Heart right ventricle (tissue), 16 donors: ENCODE measurements around the gene E2F8. TPM values are rescaled to one million over a fixed set of nuclear protein-coding genes. Genes with fewer than 3 reads are reported as not detected.
A peak's percentile ranks its signal among the peaks of the same experiment; 100 is the strongest.

Experiments used
- ATAC-seq, 8 donors: fragments of 200-7000 bp; cut with Tn5 transposase; one replicate each; pipeline ENCODE4 v1.9.1; 2020; ENCODE audit warnings: mild to moderate bottlenecking in 8 of 8, moderate library complexity in 8 of 8, moderate number of reproducible peaks in 1 of 8
- DNase-seq, 2 donors: peaks; one replicate each; pipeline ENCODE4 v3.0.0-alpha.2; 2020
- H3K27ac ChIP-seq, 10 donors: fragments of 200-600 bp; sonication (generic) in 2 of 10; one replicate each; pipeline versions ENCODE4 v1.5.0 to v1.8.0; 2020 to 2022; ENCODE audit warnings: mild to moderate bottlenecking in 3 of 10
- H3K27me3 ChIP-seq, 7 donors: fragments of 200-600 bp; one replicate each; pipeline ENCODE4 v1.8.0; 2021 to 2022; ENCODE audit warnings: mild to moderate bottlenecking in 2 of 7
- H3K36me3 ChIP-seq, 9 donors: fragments of 200-600 bp; sonication (generic) in 1 of 9; one replicate each; pipeline versions ENCODE4 v1.5.0 to v1.8.0; 2020 to 2022; ENCODE audit warnings: mild to moderate bottlenecking in 2 of 9
- H3K4me1 ChIP-seq, 9 donors: fragments of 200-600 bp; sonication (generic) in 1 of 9; one replicate each; pipeline versions ENCODE4 v1.5.0 to v1.8.0; 2020 to 2022; ENCODE audit warnings: mild to moderate bottlenecking in 4 of 9
- H3K4me3 ChIP-seq, 10 donors: fragments of 200-600 bp; sonication (generic) in 2 of 10; one replicate each; pipeline versions ENCODE4 v1.5.0 to v1.8.0; 2020 to 2022; ENCODE audit warnings: mild to moderate bottlenecking in 7 of 10, moderate library complexity in 2 of 10
- H3K9me3 ChIP-seq, 11 donors: fragments of 200-600 bp in 10 of 11; sonication (generic) in 2 of 11; one replicate each; pipeline versions ENCODE4 v1.5.0 to v1.8.0; 2013 to 2022; ENCODE audit warnings: mild to moderate bottlenecking in 2 of 11, control low read depth in 1 of 11, moderate library complexity in 1 of 11
- WGBS, 2 donors: extraction: QIAGEN DNeasy Blood & Tissue Kit; methylation state at CpG; one replicate each; pipeline ENCODE4 v1.1.7; 2013; ENCODE audit warnings: inconsistent platforms in 1 of 2; 5-methylcytosine and 5-hydroxymethylcytosine counted together
- intact Hi-C, 10 donors: fragments of 100-400 bp; cut with DNase I; formaldehyde crosslinking; loops; one replicate each; pipeline versions ENCODE4 v1.11.1 to v1.14.2; 2022
- polyA plus RNA-seq, 2 donors: library from polyadenylated mRNA; stranded (reverse); fragments of 200-250 nt; gene quantifications; one replicate each; pipeline ENCODE4 v1.2.3, GENCODE V29; 2013
- total RNA-seq, 10 donors: library from RNA; stranded (reverse); fragmentation: NEBNext Ultra II Directional in 3 of 10; extraction: Animal tissue kit (Norgen Biotek cat#: 25700) in 3 of 10; gene quantifications; one replicate each; pipeline versions ENCODE4 v1.2.1 to v1.2.4, GENCODE V29; 2021 to 2023
- TF ChIP-seq, protein P1 (sequence below), 9 donors: fragments of 200-600 bp; sonication (generic) in 2 of 9; IDR thresholded peaks; one replicate each; pipeline versions ENCODE4 v1.5.0 to v1.8.0; 2021 to 2022; ENCODE audit warnings: antibody characterized with exemption in 9 of 9, mild to moderate bottlenecking in 5 of 9, moderate library complexity in 1 of 9
- donor health status: Arrhythmogenic right ventricular cardiomyopathy.
- donor health status: ischemic (EF 13 %, LVEDD 7.1; RV severe dilation, severe dysfunction).
- donor health status: healthy with polysubstance abuse.
- donor health status: DM: no; HTN: yes; CAD: no.
- donor health status: DM: no; HTN: no; CAD: no.
- donor health status: ischemic (EF 25% LVEDD 6.9; RV normal size, moderate dysfunction).
- donor health status: ischemic (EF 25% LVEDD 5.7; RV mildly dilated, moderate dysfunction).
- donor health status: healthy.
- donor health status: DM: yes; HTN: yes; CAD: no.
- donor health status: Ischemic cardiomyopathy.
- donor health status: ischemic (EF 35%, LVEDD 5.7; RV mildly dilated, moderate dysfunction).
- donor health status: nonischemic (EF 11% LVEDD 7.7; RV severe dilation, severe dysfunction).
- donor health status: DM: yes; HTN: yes; CAD: no.
- donor health status: PGD.
- donor health status: ischemic (EF 29% LVEDD 5.4; RV normal size, mild dysfunction).
- donor health status: nonischemic (EF 23%, LVEDD 6.1; RV moderate dilation, normal function).

Gene E2F8
- total and polyA plus RNA-seq, 12 donors, result 0.73 to 5.0 (median 3.5) TPM

DNA sequence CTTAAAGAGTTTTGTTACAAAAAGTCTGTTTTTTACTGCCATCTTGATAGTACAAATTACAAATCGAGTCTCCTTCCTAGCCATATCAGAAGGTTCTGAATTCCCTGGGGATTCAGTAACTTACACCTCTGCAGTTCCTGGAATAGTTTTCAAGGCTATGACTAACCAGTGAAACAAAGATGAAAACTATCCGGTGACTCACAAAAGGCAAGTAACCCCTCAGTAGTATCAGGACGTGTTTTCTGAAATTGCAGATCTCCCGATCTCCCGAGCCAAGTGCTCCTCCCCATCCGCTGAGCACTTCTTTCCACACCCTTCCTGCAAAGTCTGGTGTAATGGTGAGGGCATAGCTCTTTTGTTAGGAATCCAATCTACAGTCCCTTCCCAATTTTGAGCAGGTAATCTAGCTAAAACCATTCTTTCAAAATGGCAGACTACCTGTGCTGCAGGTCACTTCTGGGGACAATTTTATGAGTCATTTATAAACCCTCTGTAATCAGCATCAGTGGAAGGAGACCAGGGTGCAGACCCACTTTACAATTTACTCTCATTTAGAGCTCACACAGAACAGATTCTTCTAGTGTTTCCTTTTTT lies 7.7 kb downstream of the E2F8 start:
- Histone ChIP-seq H3K27ac (peak overlapping the region in 1 of 10 donors; percentile 5), H3K36me3 (peaks cover 0 to 29% (median 0%) of the 10 kb centered on the region in 9 donors), H3K27me3 (no peaks in the 10 kb centered on the region), H3K4me1 (peaks cover 0 to 33% (median 7%) of the 10 kb centered on the region in 9 donors), H3K4me3 (no peak overlapping the region), H3K9me3 (no peaks in the 10 kb centered on the region)
- TF ChIP-seq, protein P1, sequence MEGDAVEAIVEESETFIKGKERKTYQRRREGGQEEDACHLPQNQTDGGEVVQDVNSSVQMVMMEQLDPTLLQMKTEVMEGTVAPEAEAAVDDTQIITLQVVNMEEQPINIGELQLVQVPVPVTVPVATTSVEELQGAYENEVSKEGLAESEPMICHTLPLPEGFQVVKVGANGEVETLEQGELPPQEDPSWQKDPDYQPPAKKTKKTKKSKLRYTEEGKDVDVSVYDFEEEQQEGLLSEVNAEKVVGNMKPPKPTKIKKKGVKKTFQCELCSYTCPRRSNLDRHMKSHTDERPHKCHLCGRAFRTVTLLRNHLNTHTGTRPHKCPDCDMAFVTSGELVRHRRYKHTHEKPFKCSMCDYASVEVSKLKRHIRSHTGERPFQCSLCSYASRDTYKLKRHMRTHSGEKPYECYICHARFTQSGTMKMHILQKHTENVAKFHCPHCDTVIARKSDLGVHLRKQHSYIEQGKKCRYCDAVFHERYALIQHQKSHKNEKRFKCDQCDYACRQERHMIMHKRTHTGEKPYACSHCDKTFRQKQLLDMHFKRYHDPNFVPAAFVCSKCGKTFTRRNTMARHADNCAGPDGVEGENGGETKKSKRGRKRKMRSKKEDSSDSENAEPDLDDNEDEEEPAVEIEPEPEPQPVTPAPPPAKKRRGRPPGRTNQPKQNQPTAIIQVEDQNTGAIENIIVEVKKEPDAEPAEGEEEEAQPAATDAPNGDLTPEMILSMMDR (IDR thresholded peaks at IDR 0.05), result no peak
- 37% methylated on average over 6 of the region's 6 CpGs for WGBS, 2 donors
- DNase-seq (no peak), ATAC-seq (peak in 6 of 8 donors; percentile 22 to 83 (median 50))
- intact Hi-C loops, result no loop called here

GRCh38 chr11:19229671-19230070 lies 11.1 kb downstream of the E2F8 start:
- WGBS, 2 donors, result 90 to 93% methylated on average over 5 of the region's 5 CpGs
- Histone ChIP-seq H3K36me3 (peaks cover 0 to 13% (median 0%) of the 10 kb centered on the region in 9 donors), H3K4me3 (no peak overlapping the region), H3K27me3 (no peaks in the 10 kb centered on the region), H3K4me1 (peaks cover 0 to 31% (median 10%) of the 10 kb centered on the region in 9 donors), H3K9me3 (no peaks in the 10 kb centered on the region), H3K27ac (no peak overlapping the region)
- ATAC-seq (no peak), DNase-seq (no peak)
- TF ChIP-seq, protein P1 (IDR thresholded peaks at IDR 0.05), result no peak
- intact Hi-C loops, result no loop called here

DNA sequence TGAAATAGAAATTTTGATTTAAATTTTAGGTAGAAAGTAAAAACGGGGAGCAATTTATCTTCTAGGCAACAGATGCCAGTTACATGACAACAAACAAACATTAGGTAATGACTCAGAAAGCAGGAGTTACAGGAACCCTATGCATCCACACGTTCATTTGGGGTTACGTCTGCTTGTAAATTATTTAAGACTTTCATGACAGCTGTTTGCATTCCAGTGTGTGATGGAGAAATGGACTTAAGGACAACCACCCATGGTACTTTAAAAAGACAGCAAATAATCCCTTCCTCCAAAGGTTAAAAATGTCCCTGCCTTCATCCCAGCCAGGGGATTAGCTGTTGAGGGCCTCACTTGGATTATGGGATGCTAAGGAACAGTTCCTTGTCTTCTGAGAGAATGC lies 11.8 kb downstream of the E2F8 start:
- TF ChIP-seq, protein P1 (IDR thresholded peaks at IDR 0.05), result no peak
- Histone ChIP-seq H3K9me3 (no peaks in the 10 kb centered on the region), H3K36me3 (peaks cover 0 to 15% (median 0%) of the 10 kb centered on the region in 9 donors), H3K4me1 (peaks cover 0 to 31% (median 7%) of the 10 kb centered on the region in 9 donors), H3K27me3 (no peaks in the 10 kb centered on the region), H3K27ac (no peak overlapping the region), H3K4me3 (no peak overlapping the region)
- intact Hi-C loops, result no loop called here
- ATAC-seq (no peak), DNase-seq (no peak)
- WGBS, 2 donors, result 83 to 87% methylated on average over 3 of the region's 3 CpGs

- intact Hi-C loops, result no loop called here
- H3K36me3 ChIP-seq, result peaks cover 0 to 15% (median 0%) of the 10 kb centered on the region in 9 donors
- H3K27ac ChIP-seq, result peak overlapping the region in 1 of 10 donors; percentile 63
- WGBS, 2 donors, result 90 to 91% methylated on average over 6 of the region's 6 CpGs
- H3K4me1 ChIP-seq, result peaks cover 0 to 27% (median 5%) of the 10 kb centered on the region in 9 donors
- peaks cover 0 to 4% (median 0%) of the 10 kb centered on the region in 11 donors for H3K9me3 ChIP-seq
- ATAC-seq (no peak), DNase-seq (no peak)
- H3K4me3 ChIP-seq, result no peak overlapping the region
- no peaks in the 10 kb centered on the region for H3K27me3 ChIP-seq
- TF ChIP-seq, protein P1 (IDR thresholded peaks at IDR 0.05), result no peak
These were observed 14.2 kb downstream of the E2F8 start for GRCh38 chr11:19226378-19227195.
